Measurements from ENCODE around the gene JAK2. TPM values are rescaled to one million over a fixed set of nuclear protein-coding genes. Genes with fewer than 3 reads are reported as not detected.

Gene JAK2
- polyA plus RNA-seq, 1 of the 3 experiments (the other 2 are of a cell fraction) = 1.3 TPM

- CTCF ChIA-PET = no interaction called here
- TF ChIP-seq FOSL2 (IDR thresholded peaks at IDR 0.05; ENCODE audit: borderline replicate concordance, low read depth) = no peak
- TF ChIP-seq CTCF (IDR thresholded peaks at IDR 0.05) = no peak
- TF ChIP-seq YY1 (IDR thresholded peaks at IDR 0.05; ENCODE audit: low read depth) = no peak
- TF ChIP-seq REST (IDR thresholded peaks at IDR 0.05; ENCODE audit: low read depth, low read length) = no peak
- TF ChIP-seq JUND (IDR thresholded peaks at IDR 0.05) = no peak
- no peak for TF ChIP-seq MEF2A (IDR thresholded peaks at IDR 0.05; ENCODE audit: borderline replicate concordance, low read depth)
- TF ChIP-seq ELF1 (IDR thresholded peaks at IDR 0.05) = no peak
- no peak for TF ChIP-seq MAX (IDR thresholded peaks at IDR 0.05; ENCODE audit: low read depth)
- no peak for TF ChIP-seq ZBTB33 (IDR thresholded peaks at IDR 0.05; ENCODE audit: borderline replicate concordance, low read depth)
- TF ChIP-seq SMC3 (IDR thresholded peaks at IDR 0.05; ENCODE audit: low read depth, low read length) = no peak
- no peak for TF ChIP-seq EZH2phosphoT487 (IDR thresholded peaks at IDR 0.05; ENCODE audit: borderline replicate concordance, low read depth)
- no peak for TF ChIP-seq TCF12 (IDR thresholded peaks at IDR 0.05)
- no peak for TF ChIP-seq RFX5 (IDR thresholded peaks at IDR 0.05; ENCODE audit: low read length)
- no peak for TF ChIP-seq GABPA (IDR thresholded peaks at IDR 0.05; ENCODE audit: low read depth)
- no peak for TF ChIP-seq POLR2AphosphoS5 (IDR thresholded peaks at IDR 0.05; ENCODE audit: low read depth, low read length)
Observed at GRCh38 chr9:5052838-5053237, 67.8 kb downstream of the JAK2 start.

More at GRCh38 chr9:5052838-5053237, 67.8 kb downstream of the JAK2 start:
- Histone ChIP-seq H3K9me2 (no peaks in the 10 kb centered on the region), H4K20me1 (ENCODE audit: insufficient read depth) (no peaks in the 10 kb centered on the region), H2AFZ (ENCODE audit: low read depth) (no peak overlapping the region), H3K9me3 (no peaks in the 10 kb centered on the region), H3K4me1 (ENCODE audit: control insufficient read depth in 1 of 2, insufficient read depth in 2 of 2, low read depth in 1 of 2, low read length in 1 of 2) (no peaks in the 10 kb centered on the region), H3K9ac (no peak overlapping the region), H3K27me3 (ENCODE audit: insufficient read depth) (no peaks in the 10 kb centered on the region), H3K36me3 (replicated peaks in 1 of 2; ENCODE audit: control insufficient read depth in 1 of 2, insufficient read depth in 2 of 2, low read length in 1 of 2) (peaks cover 6 to 28% of the 10 kb centered on the region in 2 experiments), H3K4me3 (ENCODE audit: low read depth in 2 of 2, low read length in 1 of 2) (no peak overlapping the region), H3K4me2 (no peak overlapping the region), H3F3A (replicated peaks; ENCODE audit: insufficient read depth) (no peaks in the 10 kb centered on the region), H3K79me2 (ENCODE audit: insufficient read depth) (no peaks in the 10 kb centered on the region), H3K27ac (ENCODE audit: low read depth in 2 of 2, low read length in 1 of 2) (no peak overlapping the region)
- no peak for DNase-seq
- WGBS (ENCODE audit: low lambda C conversion rate) = 96% methylated on average over 1 of the region's 1 CpG
- POLR2A ChIA-PET = no interaction called here
